Heart left ventricle (tissue), 16 donors: ENCODE measurements around the gene MYO5C. TPM values are rescaled to one million over a fixed set of nuclear protein-coding genes. Genes with fewer than 3 reads are reported as not detected.

Experiments used
- ATAC-seq, 4 donors: fragments of 200-7000 bp; cut with Tn5 transposase; one replicate each; pipeline ENCODE4 v1.9.1; 2020 to 2022; ENCODE audit warnings: moderate library complexity in 4 of 4, mild to moderate bottlenecking in 3 of 4, moderate number of reproducible peaks in 1 of 4
- DNase-seq, 5 donors: peaks; one replicate each; pipeline ENCODE4 v3.0.0-alpha.2; 2020
- H3K27ac ChIP-seq, 12 donors: fragments of 200-600 bp; sonication (generic) in 4 of 12; one replicate each; pipeline versions ENCODE4 v1.5.0 to v1.8.0; 2016 to 2022; ENCODE audit warnings: mild to moderate bottlenecking in 2 of 12
- H3K27me3 ChIP-seq, 9 donors: fragments of 200-600 bp; sonication (generic) in 2 of 9; one replicate each; pipeline versions ENCODE4 v1.5.1 to v1.8.0; 2016 to 2022; ENCODE audit warnings: mild to moderate bottlenecking in 3 of 9
- H3K36me3 ChIP-seq, 9 donors: fragments of 200-600 bp; sonication (generic) in 2 of 9; one replicate each; pipeline versions ENCODE4 v1.5.0 to v1.8.0; 2018 to 2022; ENCODE audit warnings: mild to moderate bottlenecking in 2 of 9
- H3K4me1 ChIP-seq, 12 donors: fragments of 200-600 bp; sonication (generic) in 4 of 12; one replicate each; pipeline versions ENCODE4 v1.5.0 to v1.8.0; 2016 to 2022; ENCODE audit warnings: mild to moderate bottlenecking in 3 of 12
- H3K4me3 ChIP-seq, 12 donors: fragments of 200-600 bp; sonication (generic) in 4 of 12; one replicate each; pipeline versions ENCODE4 v1.5.0 to v1.8.0; 2017 to 2022; ENCODE audit warnings: mild to moderate bottlenecking in 9 of 12, moderate library complexity in 4 of 12
- H3K9me3 ChIP-seq, 12 donors: fragments of 200-600 bp; sonication (generic) in 4 of 12; one replicate each; pipeline versions ENCODE4 v1.5.0 to v1.8.0; 2016 to 2022; ENCODE audit warnings: mild to moderate bottlenecking in 1 of 12
- CTCF ChIP-seq, 12 donors: fragments of 200-600 bp; sonication (generic) in 4 of 12; IDR thresholded peaks; one replicate each; pipeline versions ENCODE4 v1.5.0 to v1.8.0; 2018 to 2022; ENCODE audit warnings: antibody characterized with exemption in 12 of 12, mild to moderate bottlenecking in 5 of 12
- POLR2A ChIP-seq, 2 donors: fragments of 450-650 bp; IDR thresholded peaks; one replicate each; pipeline ENCODE4 v1.6.1; 2017; ENCODE audit warnings: antibody characterized with exemption in 2 of 2, mild to moderate bottlenecking in 2 of 2, moderate library complexity in 2 of 2
- WGBS, 4 donors: extraction: QIAGEN DNeasy Blood & Tissue Kit in 2 of 4; methylation state at CpG; one replicate each; pipeline versions ENCODE4 v1.1.5 to v1.1.7; 2013 to 2018; 5-methylcytosine and 5-hydroxymethylcytosine counted together
- intact Hi-C, 10 donors: fragments of 100-400 bp; cut with DNase I; formaldehyde crosslinking; loops; one replicate each; pipeline versions ENCODE4 v1.11.1 to v1.14.2; 2022
- polyA plus RNA-seq, 2 donors: library from polyadenylated mRNA; stranded (reverse); fragments of 200-250 nt; gene quantifications; one replicate each; pipeline ENCODE4 v1.2.3, GENCODE V29; 2013
- total RNA-seq, 9 donors: library from RNA; depleted of rRNA in 2 of 9; stranded (reverse); fragments of >200 nt in 2 of 9; fragmentation: NEBNext Ultra II Directional in 3 of 9; extraction: Animal tissue kit (Norgen Biotek cat#: 25700) in 3 of 9; gene quantifications; one replicate each; pipeline versions ENCODE4 v1.1.0 to v1.2.4, GENCODE V29; 2016 to 2023
- donor health status: ischemic (EF 13 %, LVEDD 7.1; RV severe dilation, severe dysfunction).
- donor health status: healthy with polysubstance abuse.
- donor health status: DM: no; HTN: yes; CAD: no.
- donor health status: DM: no; HTN: no; CAD: no.
- donor health status: ischemic (EF 25% LVEDD 6.9; RV normal size, moderate dysfunction).
- donor health status: ischemic (EF 25% LVEDD 5.7; RV mildly dilated, moderate dysfunction).
- donor health status: healthy.
- donor health status: DM: yes; HTN: yes; CAD: no.
- donor health status: ischemic (EF 35%, LVEDD 5.7; RV mildly dilated, moderate dysfunction).
- donor health status: nonischemic (EF 11% LVEDD 7.7; RV severe dilation, severe dysfunction).
- donor health status: DM: yes; HTN: yes; CAD: no.
- donor health status: PGD.
- donor health status: ischemic (EF 29% LVEDD 5.4; RV normal size, mild dysfunction).
- donor health status: nonischemic (EF 23%, LVEDD 6.1; RV moderate dilation, normal function).

MYO5C gene
- total and polyA plus RNA-seq, 11 donors: 0.89 to 7.2 (median 2.3) TPM

GRCh38 chr15:52329987-52330386 is 34.4 kb upstream of the MYO5C start:
- H3K36me3 ChIP-seq: peaks cover 0 to 78% (median 47%) of the 10 kb centered on the region in 9 donors
- H3K4me3 ChIP-seq: no peak overlapping the region
- no peak overlapping the region for H3K27ac ChIP-seq
- intact Hi-C loops: loop anchor here in 8 of 10 donors (2.0 to 10.0 kb wide), 8 partner anchors 65 to 407 kb away; partner anchors contain the start of genes ARPP19 (in 1 of the 8) and MYO5A (in 1 of the 8)
- no peak for TF ChIP-seq POLR2A (IDR thresholded peaks at IDR 0.05)
- TF ChIP-seq CTCF (IDR thresholded peaks at IDR 0.05): no peak
- H3K27me3 ChIP-seq: no peaks in the 10 kb centered on the region
- no peak for ATAC-seq
- DNase-seq: no peak
- WGBS, 4 donors: 92 to 95% (median 94%) methylated on average over 1 of the region's 1 CpG
- H3K4me1 ChIP-seq: peaks cover 0 to 4% (median 0%) of the 10 kb centered on the region in 12 donors
- H3K9me3 ChIP-seq: no peaks in the 10 kb centered on the region

- H3K27ac ChIP-seq: no peak overlapping the region
- H3K4me1 ChIP-seq: peaks cover 0 to 4% (median 0%) of the 10 kb centered on the region in 12 donors
- DNase-seq: no peak
- 91 to 95% (median 93%) methylated on average over 2 of the region's 2 CpGs for WGBS, 4 donors
- TF ChIP-seq POLR2A (IDR thresholded peaks at IDR 0.05) (no peak), CTCF (IDR thresholded peaks at IDR 0.05) (no peak)
- no peak overlapping the region for H3K4me3 ChIP-seq
- no peak for ATAC-seq
- H3K36me3 ChIP-seq: peaks cover 0 to 78% (median 38%) of the 10 kb centered on the region in 9 donors
- H3K27me3 ChIP-seq: no peaks in the 10 kb centered on the region
- no peaks in the 10 kb centered on the region for H3K9me3 ChIP-seq
- intact Hi-C loops: loop anchor here in 1 of 10 donors (10.0 kb wide), 1 partner anchor 406 kb away; no protein-coding TSS in a partner anchor
These were observed 33.5 kb upstream of the MYO5C start for GRCh38 chr15:52329150-52329549.

GRCh38 chr15:52328680-52329079 is 33.1 kb upstream of the MYO5C start:
- H3K4me1 ChIP-seq: peaks cover 0 to 4% (median 0%) of the 10 kb centered on the region in 12 donors
- 69 to 91% (median 87%) methylated on average over 2 of the region's 2 CpGs for WGBS, 4 donors
- DNase-seq (no peak), ATAC-seq (no peak)
- peaks cover 0 to 78% (median 36%) of the 10 kb centered on the region in 9 donors for H3K36me3 ChIP-seq
- H3K9me3 ChIP-seq: no peaks in the 10 kb centered on the region
- H3K4me3 ChIP-seq: no peak overlapping the region
- no peak for TF ChIP-seq CTCF (IDR thresholded peaks at IDR 0.05)
- no peak for TF ChIP-seq POLR2A (IDR thresholded peaks at IDR 0.05)
- no peaks in the 10 kb centered on the region for H3K27me3 ChIP-seq
- intact Hi-C loops: loop anchor here in 1 of 10 donors (10.0 kb wide), 1 partner anchor 406 kb away; no protein-coding TSS in a partner anchor
- no peak overlapping the region for H3K27ac ChIP-seq

- TF ChIP-seq CTCF (IDR thresholded peaks at IDR 0.05): no peak
- TF ChIP-seq POLR2A (IDR thresholded peaks at IDR 0.05): no peak
- H3K36me3 ChIP-seq: peaks cover 0 to 87% (median 52%) of the 10 kb centered on the region in 9 donors
These were observed 31.2 kb upstream of the MYO5C start for GRCh38 chr15:52326756-52327155.

More at GRCh38 chr15:52326756-52327155, 31.2 kb upstream of the MYO5C start:
- no peak for ATAC-seq
- Histone ChIP-seq H3K4me1 (peaks cover 0 to 4% (median 0%) of the 10 kb centered on the region in 12 donors), H3K4me3 (no peak overlapping the region), H3K27me3 (no peaks in the 10 kb centered on the region), H3K9me3 (no peaks in the 10 kb centered on the region), H3K27ac (no peak overlapping the region)
- no peak for DNase-seq
- 68 to 75% (median 71%) methylated on average over 2 of the region's 2 CpGs for WGBS, 4 donors
- intact Hi-C loops: loop anchor here in 1 of 10 donors (10.0 kb wide), 1 partner anchor 408 kb away; no protein-coding TSS in a partner anchor
